Cerebellar nuclear complex (tissue), 1 donor: ENCODE data around the gene RBM47.

Source experiments
- DNase-seq, 2 experiments: peaks; one replicate each; lab custom pipeline; 2025; lab: John Stamatoyannopoulos, UW

RBM47 gene

DNA sequence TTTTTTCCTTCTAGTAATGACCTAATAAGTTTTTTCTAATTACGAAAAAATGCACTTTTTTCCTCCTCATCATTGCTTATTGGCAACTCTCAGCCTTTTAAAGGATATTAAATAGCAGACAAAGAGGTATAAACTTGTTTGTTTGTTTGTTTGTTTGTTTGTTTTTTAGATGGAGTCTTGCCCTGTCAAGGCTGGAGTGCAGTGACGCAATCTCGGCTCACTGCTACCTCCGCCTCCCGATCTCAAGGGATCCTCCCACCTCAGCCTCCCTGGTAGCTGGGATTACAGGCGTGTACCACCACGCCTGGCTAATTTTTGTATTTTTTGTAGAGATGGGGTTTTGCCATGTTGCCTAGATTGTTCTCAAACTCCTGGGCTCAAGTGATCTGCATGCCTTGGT, 6.0 kb downstream of the RBM47 start:
- no peak for DNase-seq

- DNase-seq = no peak
Measured at GRCh38 chr4:40622913-40623312, 6.8 kb downstream of the RBM47 start.

- DNase-seq = no peak
Measured at GRCh38 chr4:40621592-40622512, 7.8 kb downstream of the RBM47 start.

DNA sequence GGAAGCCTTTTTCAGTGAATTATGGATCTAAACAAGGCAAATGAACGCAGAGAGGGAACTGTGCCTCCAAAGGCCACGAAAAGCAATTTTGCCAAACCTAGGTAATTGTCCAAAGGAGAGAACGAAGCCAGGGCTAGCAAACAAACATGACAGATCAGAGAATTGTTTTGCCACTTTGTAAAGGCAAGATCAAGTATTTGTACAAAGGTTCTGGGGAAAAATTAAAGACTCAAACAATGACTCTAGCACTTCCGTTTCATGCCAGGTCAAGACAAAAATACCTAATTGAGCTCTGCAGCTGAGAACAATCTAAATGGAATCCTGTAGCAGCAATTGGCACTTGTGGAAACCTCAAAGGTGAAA, 8.5 kb downstream of the RBM47 start:
- DNase-seq = no peak

- no peak for DNase-seq
Measured at GRCh38 chr4:40619600-40619999, 10.1 kb downstream of the RBM47 start.

- no peak for DNase-seq
Measured at GRCh38 chr4:40617872-40618271, 11.8 kb downstream of the RBM47 start.

- no peak for DNase-seq
Measured at GRCh38 chr4:40614031-40614430, 15.6 kb downstream of the RBM47 start.

GRCh38 chr4:40613456-40613855, 16.2 kb downstream of the RBM47 start:
- no peak for DNase-seq

DNA sequence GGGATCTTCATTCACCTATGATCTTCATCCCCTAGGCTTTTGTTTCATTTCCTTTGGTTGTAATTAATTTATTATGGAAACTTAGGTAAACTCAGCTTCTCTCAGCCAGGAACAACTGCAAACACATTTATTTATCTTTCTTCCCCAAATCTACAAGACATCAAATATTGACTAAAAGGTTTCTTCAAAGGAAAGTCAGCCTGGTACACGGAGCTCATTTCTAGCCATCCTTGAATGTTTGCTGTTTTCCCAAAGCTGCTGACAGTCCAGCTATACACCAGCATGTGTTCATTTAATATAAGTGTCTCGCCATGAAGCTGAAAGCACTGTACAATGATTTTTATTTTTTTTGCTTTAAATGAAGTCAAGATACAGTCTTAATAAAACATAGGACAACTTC, 16.8 kb downstream of the RBM47 start:
- no peak for DNase-seq

- DNase-seq = no peak
Measured at GRCh38 chr4:40612283-40612682, 17.4 kb downstream of the RBM47 start.

DNA sequence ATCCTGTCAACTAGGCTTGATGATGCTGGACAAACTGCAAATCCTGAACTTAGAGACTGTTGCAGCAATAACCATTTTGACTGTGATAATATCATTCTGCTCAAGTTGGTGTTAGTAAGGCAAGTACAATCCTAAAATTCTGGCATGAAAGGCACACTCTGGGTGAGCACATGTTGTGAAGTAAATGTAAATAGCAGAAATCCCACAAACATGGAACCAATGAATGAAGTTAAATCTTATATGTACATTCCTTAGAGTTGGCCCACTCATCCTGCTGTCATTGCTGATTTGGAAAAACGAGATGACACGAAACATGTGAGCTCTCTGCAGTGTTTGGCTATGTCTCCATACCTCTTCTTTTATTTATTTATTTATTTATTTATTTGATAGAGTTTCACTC, 21.0 kb downstream of the RBM47 start:
- no peak for DNase-seq

DNA sequence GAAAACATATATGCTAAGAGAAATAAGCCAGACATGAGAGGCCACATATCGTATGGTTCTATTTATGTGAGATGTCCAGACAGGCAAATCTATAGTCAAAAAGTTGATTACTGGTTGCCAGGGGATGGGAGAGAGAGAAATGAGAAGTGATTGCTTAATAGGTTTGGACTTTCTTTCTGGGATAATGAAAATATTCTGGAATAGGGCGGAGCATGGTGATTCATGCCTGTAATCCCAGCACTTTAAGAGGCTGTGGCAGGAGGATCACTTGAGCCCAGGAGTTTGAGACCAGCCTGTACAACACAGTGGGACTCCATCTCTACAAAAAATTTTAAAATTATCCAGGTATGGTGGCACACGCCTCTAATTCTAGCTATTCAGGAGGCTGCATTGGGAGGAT, 22.4 kb downstream of the RBM47 start:
- DNase-seq = no peak

DNA sequence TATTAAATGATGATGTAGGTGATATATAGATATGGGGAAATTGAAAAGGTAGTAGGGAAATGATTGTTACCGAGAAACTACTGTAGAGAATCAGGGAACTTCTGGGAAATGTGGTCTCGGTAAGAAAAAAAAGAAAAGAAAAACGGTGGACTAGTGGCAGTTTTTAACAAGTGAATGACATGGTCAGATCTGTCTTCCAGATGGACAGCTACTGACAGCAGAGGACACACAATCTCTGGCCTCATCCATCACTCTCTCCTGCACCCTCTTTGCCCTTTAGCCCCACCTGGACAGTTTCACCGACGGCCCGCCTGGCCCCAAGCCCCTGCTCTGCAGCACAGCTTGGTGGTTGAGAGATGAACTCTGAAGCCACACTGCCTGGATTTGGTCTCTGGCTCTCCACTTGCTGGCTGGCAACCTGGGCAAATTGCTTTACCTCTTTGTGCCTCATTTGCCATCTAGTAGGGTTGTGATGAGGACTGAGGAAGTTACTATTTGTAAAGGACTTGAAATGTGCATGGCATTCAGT, 23.4 kb downstream of the RBM47 start:
- DNase-seq = no peak

DNA sequence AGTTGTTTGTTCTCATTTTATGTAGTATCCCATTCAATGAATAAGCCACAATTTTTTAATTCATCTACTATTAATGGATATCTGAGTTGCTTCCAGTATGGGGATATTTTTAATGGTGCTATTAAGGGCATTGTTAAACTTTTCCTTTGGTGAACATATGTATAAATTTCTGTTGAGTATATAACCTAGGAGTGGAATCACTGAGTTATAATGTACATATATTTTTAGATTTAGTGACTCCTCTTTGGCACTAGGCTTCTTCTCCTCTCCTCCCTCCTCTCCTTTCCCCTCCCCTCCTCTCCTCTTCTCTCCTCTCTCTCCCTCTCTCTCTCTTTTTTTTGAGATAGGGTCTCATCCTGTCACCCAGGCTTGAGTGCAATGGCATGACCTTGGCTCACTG, 26.4 kb downstream of the RBM47 start:
- no peak for DNase-seq

- no peak for DNase-seq
Measured at GRCh38 chr4:40601641-40602040, 28.0 kb downstream of the RBM47 start.

GRCh38 chr4:40600850-40601249, 28.8 kb downstream of the RBM47 start:
- DNase-seq = no peak

DNA sequence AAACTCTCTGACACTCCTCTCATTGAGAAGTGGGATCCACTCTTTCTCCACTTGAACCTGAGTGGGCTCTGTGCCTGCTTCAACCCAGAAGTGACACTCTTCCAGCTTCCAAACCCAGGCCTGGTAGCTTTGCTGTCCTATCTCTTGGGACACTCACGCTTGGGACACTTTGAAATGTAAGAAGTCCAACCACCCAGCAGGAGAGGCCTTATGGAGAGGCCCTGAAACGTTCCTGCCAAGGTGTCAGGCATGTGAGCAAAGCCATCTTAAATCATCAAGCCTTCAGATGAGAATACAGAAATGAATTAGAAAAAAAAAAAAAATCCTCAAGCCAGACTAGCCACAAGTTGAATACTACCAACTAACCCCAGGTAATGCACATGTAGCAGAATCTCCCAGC, 30.2 kb downstream of the RBM47 start:
- no peak for DNase-seq

DNA sequence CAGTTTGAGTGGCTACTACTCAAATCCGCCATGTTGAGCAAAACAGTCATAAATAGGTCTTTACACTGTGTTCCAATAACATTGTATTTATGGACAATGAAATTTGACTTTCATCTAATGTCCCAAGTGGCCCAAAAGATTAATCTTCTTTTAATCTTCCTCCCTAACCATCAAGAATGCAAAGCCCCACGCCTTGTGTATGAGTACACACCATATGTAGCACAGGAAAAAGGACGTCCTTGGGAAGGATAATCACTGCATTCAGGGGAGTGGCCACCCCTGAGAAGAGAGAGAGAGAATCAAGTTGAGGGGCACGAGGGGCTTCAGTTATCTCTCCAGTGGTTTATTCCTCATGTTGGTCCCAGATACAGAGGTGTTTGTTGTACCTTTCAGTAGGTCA, 33.1 kb downstream of the RBM47 start:
- DNase-seq = no peak

DNA sequence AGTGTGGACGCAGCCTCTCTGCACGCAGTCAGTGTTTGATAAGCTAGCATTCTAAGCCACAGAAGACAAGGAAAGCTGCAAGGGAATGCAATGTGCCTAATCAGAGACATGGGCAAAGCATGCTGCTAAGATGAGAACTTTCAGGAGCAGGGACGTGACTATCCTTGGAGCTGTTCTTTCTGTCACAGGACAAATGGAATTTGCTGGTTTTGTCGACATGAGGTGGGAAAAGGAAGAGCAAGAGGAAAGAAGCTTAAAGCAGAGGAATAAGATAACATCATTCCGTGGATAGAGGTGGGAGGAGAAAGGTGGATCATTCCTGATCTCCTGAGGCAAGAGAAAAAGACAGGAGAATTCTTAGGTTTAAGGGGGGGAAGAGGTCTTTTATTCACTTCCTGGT, 33.7 kb downstream of the RBM47 start:
- no peak for DNase-seq

DNA sequence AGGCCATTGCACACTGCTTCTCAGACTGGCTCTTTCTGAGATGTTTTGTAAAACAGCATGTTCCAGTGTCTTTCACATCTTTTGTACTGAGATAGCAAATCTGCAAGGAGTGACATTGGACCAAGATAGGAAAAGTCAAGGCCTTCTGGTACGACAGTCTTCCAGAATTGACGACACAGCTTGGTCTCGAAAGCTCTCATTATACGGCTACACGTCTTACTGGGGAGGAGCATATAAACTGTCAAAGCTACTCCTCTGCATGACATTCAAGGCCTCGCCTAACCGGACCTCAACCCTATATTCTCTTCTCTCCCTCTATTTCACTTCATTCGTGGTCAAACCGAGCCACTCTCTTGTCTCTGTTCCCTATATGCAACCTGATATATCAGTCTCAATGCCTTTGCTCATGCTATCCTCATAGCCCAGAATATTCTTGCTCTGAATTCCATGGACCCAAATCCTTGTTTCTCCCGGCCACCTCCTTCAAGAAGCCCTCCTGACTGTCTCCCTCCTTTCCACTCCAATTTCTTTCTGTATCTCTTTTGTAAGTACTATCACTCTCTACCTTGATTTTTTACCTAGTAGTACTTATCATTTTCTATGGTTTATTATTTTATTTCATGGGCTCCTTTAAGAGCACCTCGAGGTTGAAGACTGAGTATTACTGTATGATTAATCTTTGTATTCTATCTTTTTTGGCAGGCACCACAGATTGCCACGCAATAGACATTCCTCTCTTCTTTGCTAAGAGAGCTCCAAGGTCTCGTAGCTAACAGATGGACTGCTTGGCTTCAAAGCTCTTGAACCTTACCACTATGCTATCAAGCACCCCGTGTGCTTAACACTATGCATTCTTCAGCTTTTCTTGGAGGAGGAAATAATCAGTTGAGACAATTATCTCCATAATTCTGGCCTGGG, 35.1 kb downstream of the RBM47 start:
- no peak for DNase-seq

GRCh38 chr4:40592034-40592433, 37.6 kb downstream of the RBM47 start:
- DNase-seq = no peak

GRCh38 chr4:40587826-40588225, 41.8 kb downstream of the RBM47 start:
- DNase-seq = no peak

- DNase-seq = no peak
Measured at GRCh38 chr4:40587351-40587750, 42.3 kb downstream of the RBM47 start.
